Keratinocyte (primary cell): ENCODE results near the gene SEPHS1.

Source experiments
- EZH2 ChIP-seq: IDR thresholded peaks from one replicate; pipeline ENCODE4 v1.6.1; 2012; ENCODE audit warnings: inconsistent platforms, mild to moderate bottlenecking, low read length, moderate library complexity
- TF ChIP-seq, protein P1 (sequence below), 3 experiments: IDR thresholded peaks in 1 of 3; conservative IDR thresholded peaks in 1 of 3; optimal IDR thresholded peaks in 1 of 3; 2 replicates in 2 of 3; 3 replicates in 1 of 3; pipeline versions ENCODE3 to v1.5.1; 2011; ENCODE audit warnings: low read length in 3 of 3, mild to moderate bottlenecking in 3 of 3, moderate library complexity in 2 of 3, control low read depth in 1 of 3, inconsistent platforms in 1 of 3; ENCODE audit not compliant: insufficient read depth in 2 of 3; ENCODE audit errors: extremely low read depth in 1 of 3

- no peak for TF ChIP-seq EZH2
- TF ChIP-seq, protein P1, sequence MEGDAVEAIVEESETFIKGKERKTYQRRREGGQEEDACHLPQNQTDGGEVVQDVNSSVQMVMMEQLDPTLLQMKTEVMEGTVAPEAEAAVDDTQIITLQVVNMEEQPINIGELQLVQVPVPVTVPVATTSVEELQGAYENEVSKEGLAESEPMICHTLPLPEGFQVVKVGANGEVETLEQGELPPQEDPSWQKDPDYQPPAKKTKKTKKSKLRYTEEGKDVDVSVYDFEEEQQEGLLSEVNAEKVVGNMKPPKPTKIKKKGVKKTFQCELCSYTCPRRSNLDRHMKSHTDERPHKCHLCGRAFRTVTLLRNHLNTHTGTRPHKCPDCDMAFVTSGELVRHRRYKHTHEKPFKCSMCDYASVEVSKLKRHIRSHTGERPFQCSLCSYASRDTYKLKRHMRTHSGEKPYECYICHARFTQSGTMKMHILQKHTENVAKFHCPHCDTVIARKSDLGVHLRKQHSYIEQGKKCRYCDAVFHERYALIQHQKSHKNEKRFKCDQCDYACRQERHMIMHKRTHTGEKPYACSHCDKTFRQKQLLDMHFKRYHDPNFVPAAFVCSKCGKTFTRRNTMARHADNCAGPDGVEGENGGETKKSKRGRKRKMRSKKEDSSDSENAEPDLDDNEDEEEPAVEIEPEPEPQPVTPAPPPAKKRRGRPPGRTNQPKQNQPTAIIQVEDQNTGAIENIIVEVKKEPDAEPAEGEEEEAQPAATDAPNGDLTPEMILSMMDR (optimal IDR thresholded peaks at IDR 0.05 in 1 of 3, IDR thresholded peaks at IDR 0.05 in 1 of 3, conservative IDR thresholded peaks at IDR 0.05 in 1 of 3; ENCODE audit: extremely low read depth in 1 of 3, insufficient read depth in 2 of 3, low read length in 3 of 3): no peak
Measured at GRCh38 chr10:13375791-13376190, 27.7 kb upstream of the SEPHS1 start.
